ENCODE measurements around the gene SAMD4B. TPM values are rescaled to one million over a fixed set of nuclear protein-coding genes. Genes with fewer than 3 reads are reported as not detected.
"Not testable (repeated sequence)": the region's sequence is repeated elsewhere in the genome, so short reads cannot be mapped to it uniquely, and the experiment has no call there.

Gene SAMD4B
- total RNA-seq, 1 experiment from 2014 or later: 57.8 TPM

GRCh38 chr19:39332738-39333137 lies 9.5 kb upstream of the SAMD4B start:
- DNase-seq (ENCODE audit: extremely low read depth, low read depth): not testable (repeated sequence)

GRCh38 chr19:39333507-39333906 lies 8.7 kb upstream of the SAMD4B start:
- no peak for DNase-seq (ENCODE audit: extremely low read depth, low read depth)

- DNase-seq (ENCODE audit: extremely low read depth, low read depth): no peak
Observed at GRCh38 chr19:39334444-39334976, 7.7 kb upstream of the SAMD4B start.

- DNase-seq (ENCODE audit: extremely low read depth, low read depth): no peak
Observed at GRCh38 chr19:39335168-39335548, 7.1 kb upstream of the SAMD4B start.

GRCh38 chr19:39336483-39336882 lies 5.7 kb upstream of the SAMD4B start:
- DNase-seq (ENCODE audit: extremely low read depth, low read depth): no peak

GRCh38 chr19:39339674-39340073 lies 2.5 kb upstream of the SAMD4B start:
- DNase-seq (ENCODE audit: extremely low read depth, low read depth): no peak

GRCh38 chr19:39340156-39340555 lies 2.1 kb upstream of the SAMD4B start:
- not testable (repeated sequence) for DNase-seq (ENCODE audit: extremely low read depth, low read depth)

GRCh38 chr19:39341129-39341718 lies 997 bp upstream of the SAMD4B start:
- no peak for DNase-seq (ENCODE audit: extremely low read depth, low read depth)

- DNase-seq (ENCODE audit: extremely low read depth, low read depth): no peak
Observed at GRCh38 chr19:39342647-39343305, 555 bp downstream of the SAMD4B start.

GRCh38 chr19:39345956-39346355 lies 3.7 kb downstream of the SAMD4B start:
- DNase-seq (ENCODE audit: extremely low read depth, low read depth): no peak

- no peak for DNase-seq (ENCODE audit: extremely low read depth, low read depth)
Observed at GRCh38 chr19:39347332-39348164, 5.3 kb downstream of the SAMD4B start.

- no peak for DNase-seq (ENCODE audit: extremely low read depth, low read depth)
Observed at GRCh38 chr19:39349326-39349725, 7.1 kb downstream of the SAMD4B start.

- no peak for DNase-seq (ENCODE audit: extremely low read depth, low read depth)
Observed at GRCh38 chr19:39350156-39350555, 7.9 kb downstream of the SAMD4B start.

- no peak for DNase-seq (ENCODE audit: extremely low read depth, low read depth)
Observed at GRCh38 chr19:39351537-39352064, 9.4 kb downstream of the SAMD4B start.

GRCh38 chr19:39352381-39353255 lies 10.4 kb downstream of the SAMD4B start:
- DNase-seq (ENCODE audit: extremely low read depth, low read depth): no peak

- no peak for DNase-seq (ENCODE audit: extremely low read depth, low read depth)
Observed at GRCh38 chr19:39355253-39355652, 13.0 kb downstream of the SAMD4B start.

- DNase-seq (ENCODE audit: extremely low read depth, low read depth): no peak
Observed at GRCh38 chr19:39356073-39356472, 13.9 kb downstream of the SAMD4B start.

GRCh38 chr19:39356647-39357046 lies 14.4 kb downstream of the SAMD4B start:
- no peak for DNase-seq (ENCODE audit: extremely low read depth, low read depth)

GRCh38 chr19:39359026-39359425 lies 16.8 kb downstream of the SAMD4B start:
- no peak for DNase-seq (ENCODE audit: extremely low read depth, low read depth)

GRCh38 chr19:39360599-39360998 lies 18.4 kb downstream of the SAMD4B start:
- DNase-seq (ENCODE audit: extremely low read depth, low read depth): no peak

Measured in NCI-H460 (cell line).